ENCODE measurements around the gene KLF18. TPM values are rescaled to one million over a fixed set of nuclear protein-coding genes. Genes with fewer than 3 reads are reported as not detected.
"Not testable (repeated sequence)": the region's sequence is repeated elsewhere in the genome, so short reads cannot be mapped to it uniquely, and the experiment has no call there.

The KLF18 gene
- total RNA-seq, 2 donors from 2014 or later, result not detected

DNA sequence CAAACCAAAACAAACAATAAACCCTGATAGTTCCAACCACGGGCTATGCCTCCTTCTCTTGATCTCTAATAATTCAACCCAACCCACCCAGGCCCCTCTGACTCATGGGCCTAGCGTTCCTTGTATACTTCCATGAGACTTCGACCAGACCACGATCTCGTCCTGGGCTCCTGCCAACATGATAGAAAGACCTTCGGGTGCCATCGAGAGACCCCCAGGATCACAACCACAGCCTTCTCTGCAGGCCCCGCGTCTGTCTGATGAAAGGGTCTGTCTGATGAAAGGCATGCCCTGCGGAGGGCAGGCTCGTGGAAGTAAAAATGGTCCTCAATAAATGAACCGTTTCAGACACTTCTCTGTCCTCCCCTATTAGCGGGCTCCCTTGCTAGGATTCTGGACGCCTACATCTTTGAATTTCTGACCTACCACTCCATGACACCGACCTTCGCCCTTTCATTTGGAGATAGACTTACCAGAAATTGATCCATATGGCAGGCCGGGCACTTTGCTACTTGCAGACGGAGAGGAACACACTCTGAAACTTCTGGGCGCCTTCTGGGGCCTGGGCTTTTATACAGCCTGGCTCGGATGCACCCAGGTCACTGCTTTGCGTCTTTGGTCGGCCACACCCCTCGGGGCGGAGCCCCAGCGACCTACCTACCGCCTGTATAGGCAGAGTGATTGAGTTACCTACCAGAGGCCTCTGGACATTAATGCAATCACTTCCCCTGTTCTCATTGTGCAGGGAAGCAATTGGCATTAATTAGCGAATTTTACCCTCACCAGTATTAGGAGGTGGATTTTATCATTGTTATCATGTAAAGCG is 5.3 kb upstream of the KLF18 start:
- DNase-seq (ENCODE audit: low spot score), result no peak
- H3K4me1 ChIP-seq, result no peaks in the 10 kb centered on the region
- H3K27me3 ChIP-seq, result no peaks in the 10 kb centered on the region
- H3K27ac ChIP-seq, result no peak overlapping the region
- TF ChIP-seq, protein P1, sequence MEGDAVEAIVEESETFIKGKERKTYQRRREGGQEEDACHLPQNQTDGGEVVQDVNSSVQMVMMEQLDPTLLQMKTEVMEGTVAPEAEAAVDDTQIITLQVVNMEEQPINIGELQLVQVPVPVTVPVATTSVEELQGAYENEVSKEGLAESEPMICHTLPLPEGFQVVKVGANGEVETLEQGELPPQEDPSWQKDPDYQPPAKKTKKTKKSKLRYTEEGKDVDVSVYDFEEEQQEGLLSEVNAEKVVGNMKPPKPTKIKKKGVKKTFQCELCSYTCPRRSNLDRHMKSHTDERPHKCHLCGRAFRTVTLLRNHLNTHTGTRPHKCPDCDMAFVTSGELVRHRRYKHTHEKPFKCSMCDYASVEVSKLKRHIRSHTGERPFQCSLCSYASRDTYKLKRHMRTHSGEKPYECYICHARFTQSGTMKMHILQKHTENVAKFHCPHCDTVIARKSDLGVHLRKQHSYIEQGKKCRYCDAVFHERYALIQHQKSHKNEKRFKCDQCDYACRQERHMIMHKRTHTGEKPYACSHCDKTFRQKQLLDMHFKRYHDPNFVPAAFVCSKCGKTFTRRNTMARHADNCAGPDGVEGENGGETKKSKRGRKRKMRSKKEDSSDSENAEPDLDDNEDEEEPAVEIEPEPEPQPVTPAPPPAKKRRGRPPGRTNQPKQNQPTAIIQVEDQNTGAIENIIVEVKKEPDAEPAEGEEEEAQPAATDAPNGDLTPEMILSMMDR (IDR thresholded peaks at IDR 0.05), result no peak
- no peak overlapping the region for H3K4me3 ChIP-seq
- peaks cover 3 to 20% of the 10 kb centered on the region in 2 donors for H3K9me3 ChIP-seq
- no peaks in the 10 kb centered on the region for H3K36me3 ChIP-seq

DNA sequence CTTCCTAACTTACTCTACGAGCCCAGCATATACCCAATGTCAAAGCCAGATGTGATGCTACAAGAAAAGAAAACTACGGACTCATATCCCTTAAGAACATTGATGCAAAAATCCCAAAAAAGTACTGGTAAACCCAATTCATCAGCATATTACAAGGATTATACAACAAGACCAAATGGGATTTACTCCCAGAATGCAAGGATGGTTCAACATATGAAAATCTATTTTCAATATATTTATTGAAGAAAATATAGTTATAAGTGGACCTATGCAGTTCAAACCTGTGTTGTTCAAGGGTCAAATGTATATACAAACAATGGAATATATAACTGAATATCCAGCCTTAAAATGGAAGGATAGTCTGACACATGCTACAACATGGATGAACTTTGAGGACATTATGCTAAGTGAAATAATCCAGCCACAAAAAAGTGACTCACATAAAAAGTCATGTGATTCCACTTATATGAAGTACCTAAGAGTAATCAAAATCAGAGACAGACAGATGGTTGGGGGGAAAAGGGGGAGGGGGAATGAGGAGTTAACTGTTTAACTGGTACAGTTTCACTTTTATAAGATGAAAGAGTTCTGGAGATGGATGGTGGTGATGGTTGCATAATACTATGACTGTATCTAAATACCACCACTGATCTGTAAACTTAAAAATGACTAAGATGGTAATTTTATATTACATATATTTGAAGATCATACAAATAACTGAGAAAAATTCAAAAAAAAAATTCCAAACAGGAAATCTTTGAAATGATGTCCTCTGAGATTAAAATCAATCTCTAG is 3.7 kb upstream of the KLF18 start:
- H3K27ac ChIP-seq, result no peak overlapping the region
- peaks cover 3 to 20% of the 10 kb centered on the region in 2 donors for H3K9me3 ChIP-seq
- H3K4me3 ChIP-seq, result no peak overlapping the region
- no peaks in the 10 kb centered on the region for H3K27me3 ChIP-seq
- TF ChIP-seq, protein P1 (IDR thresholded peaks at IDR 0.05), result no peak
- no peak for DNase-seq (ENCODE audit: low spot score)
- H3K4me1 ChIP-seq, result no peaks in the 10 kb centered on the region
- no peaks in the 10 kb centered on the region for H3K36me3 ChIP-seq

DNA sequence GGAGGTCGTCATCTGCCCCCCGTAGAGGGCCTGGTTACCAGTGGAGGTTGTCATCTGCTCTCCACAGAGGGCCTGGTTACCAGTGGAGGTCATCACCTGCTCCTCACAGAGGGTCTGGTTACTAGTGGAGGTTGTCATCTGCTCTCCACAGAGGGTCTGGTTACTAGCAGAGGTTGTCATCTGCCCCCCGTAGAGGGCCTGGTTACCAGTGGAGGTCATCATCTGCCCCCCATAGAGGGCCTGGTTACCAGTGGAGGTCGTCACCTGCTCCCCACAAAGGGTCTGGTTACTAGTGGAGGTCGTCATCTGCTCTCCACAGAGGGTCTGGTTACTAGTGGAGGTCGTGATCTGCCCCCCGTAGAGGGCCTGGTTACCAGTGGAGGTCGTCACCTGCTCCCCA is 1.9 kb downstream of the KLF18 start:
- not testable (repeated sequence) for H3K4me3 ChIP-seq, H3K9me3 ChIP-seq, H3K27me3 ChIP-seq, H3K36me3 ChIP-seq, H3K4me1 ChIP-seq, H3K27ac ChIP-seq
- peak; percentile 13 for DNase-seq (ENCODE audit: low spot score)

DNA sequence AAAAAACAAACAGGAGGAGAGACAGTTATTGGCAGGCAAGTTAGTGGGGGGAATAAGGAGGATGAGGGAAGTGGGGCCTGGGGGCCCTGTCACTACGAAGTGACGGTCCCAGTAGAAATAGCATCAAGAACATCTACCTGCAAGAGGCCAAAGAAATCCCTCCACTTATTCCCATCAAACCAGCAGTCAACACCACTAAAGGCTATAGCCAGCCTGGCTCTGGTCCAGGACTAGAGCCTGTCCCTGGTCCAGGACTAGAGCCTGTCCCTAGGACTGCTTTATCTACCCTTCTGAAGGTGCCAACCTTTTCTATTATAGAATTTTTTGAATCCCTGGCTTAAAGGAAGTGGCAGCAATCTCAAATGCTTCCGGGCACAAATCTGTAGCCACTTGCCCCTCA is 3.2 kb downstream of the KLF18 start:
- Histone ChIP-seq H3K27me3 (no peaks in the 10 kb centered on the region), H3K36me3 (no peaks in the 10 kb centered on the region), H3K4me1 (no peaks in the 10 kb centered on the region), H3K4me3 (no peak overlapping the region), H3K9me3 (no peaks in the 10 kb centered on the region), H3K27ac (no peak overlapping the region)
- DNase-seq (ENCODE audit: low spot score), result peak; percentile 7
- TF ChIP-seq, protein P1 (IDR thresholded peaks at IDR 0.05), result no peak

DNA sequence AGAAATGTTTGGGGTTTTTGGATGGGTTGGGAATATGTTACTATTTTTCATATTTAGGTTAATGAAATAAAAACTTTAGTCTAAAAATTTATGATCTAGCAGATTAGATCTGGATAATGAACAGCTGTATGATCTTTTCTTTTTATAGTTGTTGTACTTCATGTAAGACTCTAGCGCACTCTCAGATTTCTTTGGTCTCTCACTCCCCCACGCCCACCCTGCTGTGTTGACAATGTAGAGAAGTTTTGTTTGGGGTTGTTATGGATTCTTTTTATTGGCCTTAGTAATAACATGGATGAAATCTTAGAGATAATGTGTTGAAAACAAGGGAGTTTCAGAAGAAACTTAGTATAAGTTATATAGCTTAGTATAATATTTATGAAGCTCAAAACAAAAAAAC is 5.5 kb downstream of the KLF18 start:
- TF ChIP-seq, protein P1 (IDR thresholded peaks at IDR 0.05), result no peak
- H3K4me3 ChIP-seq, result no peak overlapping the region
- no peaks in the 10 kb centered on the region for H3K36me3 ChIP-seq
- DNase-seq (ENCODE audit: low spot score), result no peak
- no peaks in the 10 kb centered on the region for H3K9me3 ChIP-seq
- H3K4me1 ChIP-seq, result no peaks in the 10 kb centered on the region
- no peaks in the 10 kb centered on the region for H3K27me3 ChIP-seq
- no peak overlapping the region for H3K27ac ChIP-seq

Data from right atrium auricular region (tissue), 2 donors.